GM12801 (cell line): ENCODE results near the gene LEPROT.

ENCODE experiments used
- CTCF ChIP-seq: IDR thresholded peaks from one replicate; pipeline ENCODE4 v1.5.1; 2011; ENCODE audit warnings: control low read depth; ENCODE audit not compliant: insufficient read length; ENCODE audit errors: extremely low read depth

Gene LEPROT

GRCh38 chr1:65440915-65441314, 20.4 kb downstream of the LEPROT start:
- TF ChIP-seq CTCF = no peak

GRCh38 chr1:65441464-65441863, 21.0 kb downstream of the LEPROT start:
- TF ChIP-seq CTCF = no peak

GRCh38 chr1:65442442-65442841, 22.0 kb downstream of the LEPROT start:
- no peak for TF ChIP-seq CTCF

GRCh38 chr1:65443647-65444046, 23.2 kb downstream of the LEPROT start:
- no peak for TF ChIP-seq CTCF

GRCh38 chr1:65444128-65444640, 23.7 kb downstream of the LEPROT start:
- no peak for TF ChIP-seq CTCF

- no peak for TF ChIP-seq CTCF
Measured at GRCh38 chr1:65445837-65446236, 25.4 kb downstream of the LEPROT start.

GRCh38 chr1:65449214-65449823, 28.9 kb downstream of the LEPROT start:
- no peak for TF ChIP-seq CTCF
